SU-DHL-6 (cell line): Measurements from ENCODE around the gene PLXND1.

Source experiments
- H2AFZ ChIP-seq: fragments of 200-600 bp; sonication (generic); 2 replicates; pipeline ENCODE4 v1.6.1; 2014; ENCODE audit warnings: low read depth, mild to moderate bottlenecking, moderate library complexity, mixed read lengths, antibody characterized with exemption, low read length; ENCODE audit not compliant: severe bottlenecking
- H3F3A ChIP-seq: fragments of 200-600 bp; shearing (Covaris generic); 2 replicates; pipeline ENCODE4 v1.6.0; 2016; ENCODE audit warnings: antibody characterized with exemption, mild to moderate bottlenecking; ENCODE audit not compliant: insufficient read depth
- H3K27ac ChIP-seq: fragments of 200-600 bp; sonication (generic); 2 replicates; pipeline ENCODE4 v1.5.1; 2016; ENCODE audit warnings: low read depth, mild to moderate bottlenecking, low read length, moderate library complexity, mixed read lengths
- H3K27me3 ChIP-seq: fragments of 200-600 bp; sonication (generic), shearing (Covaris generic); 2 replicates; pipeline ENCODE4 v1.6.0; 2014; ENCODE audit warnings: mild to moderate bottlenecking, low read length
- H3K36me3 ChIP-seq: fragments of 200-600 bp; sonication (generic); 2 replicates; pipeline ENCODE4 v1.6.1; 2014; ENCODE audit warnings: mild to moderate bottlenecking, low read length, mixed read lengths
- H3K4me2 ChIP-seq: fragments of 300-600, 200-600 bp; shearing (Covaris generic), sonication (generic); 2 replicates; pipeline ENCODE4 v1.6.0; 2014; ENCODE audit warnings: low read length, low read depth, mild to moderate bottlenecking; ENCODE audit not compliant: poor library complexity, severe bottlenecking
- H3K4me3 ChIP-seq: fragments of 200-600 bp; sonication (generic); 2 replicates; pipeline ENCODE4 v1.5.1; 2014; ENCODE audit warnings: antibody characterized with exemption, low read length, mild to moderate bottlenecking, mixed read lengths; ENCODE audit not compliant: insufficient read depth, poor library complexity, severe bottlenecking
- H3K79me2 ChIP-seq: fragments of 200-600 bp; sonication (generic); 2 replicates; pipeline ENCODE4 v1.6.1; 2014; ENCODE audit warnings: mild to moderate bottlenecking, low read length, moderate library complexity; ENCODE audit not compliant: insufficient read depth
- H3K9ac ChIP-seq: fragments of 200-600 bp; sonication (generic); 2 replicates; pipeline ENCODE4 v1.7.0; 2014; ENCODE audit warnings: mild to moderate bottlenecking, low read length
- H3K9me2 ChIP-seq: fragments of 200-600 bp; sonication (generic); replicated peaks from 2 replicates; pipeline ENCODE4 v1.6.1; 2014; ENCODE audit warnings: low read length; ENCODE audit not compliant: insufficient read depth
- H3K9me3 ChIP-seq: fragments of 200-600 bp; sonication (generic); 2 replicates; pipeline ENCODE4 v1.6.1; 2014; ENCODE audit warnings: low read length, mixed read lengths; ENCODE audit not compliant: insufficient read depth
- H4K20me1 ChIP-seq: fragments of 200-600 bp; sonication (generic); 2 replicates; pipeline ENCODE4 v1.6.1; 2014; ENCODE audit warnings: low read depth, mild to moderate bottlenecking, antibody characterized with exemption, low read length, moderate library complexity, mixed read lengths
- CTCF ChIP-seq: fragments of 200-600 bp; sonication (generic); IDR thresholded peaks from one replicate; pipeline ENCODE4 v1.5.1; 2017; ENCODE audit warnings: antibody characterized with exemption, mild to moderate bottlenecking, low read length, moderate library complexity; ENCODE audit not compliant: insufficient read depth, poor library complexity, severe bottlenecking
- EZH2phosphoT487 ChIP-seq: fragments of 200-600 bp; sonication (generic), shearing (Covaris generic); conservative IDR thresholded peaks from 2 replicates; pipeline ENCODE4 v1.6.1; 2018; ENCODE audit warnings: mild to moderate bottlenecking, antibody characterized with exemption, low read length, moderate library complexity, mixed read lengths

The PLXND1 gene

GRCh38 chr3:129573493-129573892 lies 33.0 kb downstream of the PLXND1 start:
- Histone ChIP-seq H3K9ac (no peak overlapping the region), H4K20me1 (no peaks in the 10 kb centered on the region), H3K4me3 (no peak overlapping the region), H3K79me2 (no peaks in the 10 kb centered on the region), H3K36me3 (no peaks in the 10 kb centered on the region), H3K9me3 (no peaks in the 10 kb centered on the region), H3K27me3 (no peaks in the 10 kb centered on the region), H3K27ac (no peak overlapping the region), H2AFZ (no peak overlapping the region), H3K4me2 (no peak overlapping the region), H3F3A (no peaks in the 10 kb centered on the region), H3K9me2 (no peaks in the 10 kb centered on the region)
- TF ChIP-seq EZH2phosphoT487, result no peak

DNA sequence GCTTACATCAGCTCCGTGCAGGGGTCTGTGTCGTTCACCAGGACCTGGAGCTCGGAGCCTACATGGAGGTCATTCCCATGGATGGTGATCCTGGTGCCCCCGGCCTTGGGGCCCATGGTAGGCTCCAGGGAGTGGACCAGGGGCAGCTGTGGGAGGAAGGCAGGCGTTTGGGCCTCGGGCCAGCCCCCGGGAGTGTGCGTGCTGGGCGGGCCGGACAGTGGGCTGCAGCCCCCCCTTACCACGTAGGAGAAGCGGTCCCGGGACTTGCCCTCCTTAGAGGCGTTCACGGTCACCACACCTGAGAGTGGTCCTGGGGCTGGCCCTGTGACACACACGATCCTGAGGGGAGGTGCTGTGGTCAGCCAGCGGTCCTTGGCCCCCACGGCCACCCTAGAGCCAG lies 33.9 kb downstream of the PLXND1 start:
- no peaks in the 10 kb centered on the region for H3F3A ChIP-seq
- no peak overlapping the region for H3K27ac ChIP-seq

GRCh38 chr3:129571605-129572547 lies 34.6 kb downstream of the PLXND1 start:
- H3K27me3 ChIP-seq, result no peaks in the 10 kb centered on the region
- no peak overlapping the region for H3K27ac ChIP-seq
- no peak overlapping the region for H3K4me3 ChIP-seq
- no peak overlapping the region for H3K9ac ChIP-seq
- no peak overlapping the region for H2AFZ ChIP-seq
- TF ChIP-seq EZH2phosphoT487 (no peak), CTCF (no peak)
- no peaks in the 10 kb centered on the region for H3K36me3 ChIP-seq
- no peak overlapping the region for H3K4me2 ChIP-seq
- H3K79me2 ChIP-seq, result no peaks in the 10 kb centered on the region
- no peaks in the 10 kb centered on the region for H3K9me3 ChIP-seq
- H3F3A ChIP-seq, result no peaks in the 10 kb centered on the region
- no peaks in the 10 kb centered on the region for H3K9me2 ChIP-seq
- no peaks in the 10 kb centered on the region for H4K20me1 ChIP-seq

More for the DNA sequence above, 33.9 kb downstream of the PLXND1 start:
- H3K9me2 ChIP-seq, result no peaks in the 10 kb centered on the region
- no peak overlapping the region for H3K4me3 ChIP-seq
- no peaks in the 10 kb centered on the region for H4K20me1 ChIP-seq
- no peak overlapping the region for H3K4me2 ChIP-seq
- no peak overlapping the region for H3K9ac ChIP-seq
- H3K79me2 ChIP-seq, result no peaks in the 10 kb centered on the region
- no peaks in the 10 kb centered on the region for H3K36me3 ChIP-seq
- H3K27me3 ChIP-seq, result no peaks in the 10 kb centered on the region
- H3K9me3 ChIP-seq, result no peaks in the 10 kb centered on the region
- no peak for TF ChIP-seq EZH2phosphoT487
- no peak for TF ChIP-seq CTCF
- no peak overlapping the region for H2AFZ ChIP-seq

GRCh38 chr3:129569856-129570255 lies 36.6 kb downstream of the PLXND1 start:
- Histone ChIP-seq H3K27ac (no peak overlapping the region), H3K36me3 (no peaks in the 10 kb centered on the region), H3K9me3 (no peaks in the 10 kb centered on the region), H3F3A (no peaks in the 10 kb centered on the region), H3K9me2 (no peaks in the 10 kb centered on the region), H3K9ac (no peak overlapping the region), H3K79me2 (no peaks in the 10 kb centered on the region), H4K20me1 (no peaks in the 10 kb centered on the region), H3K4me2 (no peak overlapping the region), H2AFZ (no peak overlapping the region), H3K4me3 (no peak overlapping the region), H3K27me3 (no peaks in the 10 kb centered on the region)
- no peak for TF ChIP-seq CTCF
- TF ChIP-seq EZH2phosphoT487, result no peak
